KOPT-K1 (cell line): ENCODE results near the gene SDR39U1.

Source experiments
- H3K27ac ChIP-seq: fragments of 200-600 bp; sonication (generic); 2 replicates; pipeline ENCODE4 v1.5.1; 2016; ENCODE audit warnings: antibody characterized with exemption, mild to moderate bottlenecking, low read depth, low read length; ENCODE audit not compliant: poor library complexity, severe bottlenecking
- H3K36me3 ChIP-seq: fragments of 200-600 bp; sonication (generic); 2 replicates; pipeline ENCODE4 v1.5.1; 2017; ENCODE audit warnings: antibody characterized with exemption, mild to moderate bottlenecking, low read length, moderate library complexity; ENCODE audit not compliant: insufficient read depth
- H3K9me3 ChIP-seq: fragments of 200-600 bp; sonication (generic); 2 replicates; pipeline ENCODE4 v1.5.1; 2017; ENCODE audit warnings: antibody characterized with exemption, low read length, mild to moderate bottlenecking; ENCODE audit not compliant: insufficient read depth, poor library complexity, severe bottlenecking

SDR39U1 gene

GRCh38 chr14:24426912-24427536, 15.6 kb downstream of the SDR39U1 start:
- Histone ChIP-seq H3K9me3 (no peaks in the 10 kb centered on the region), H3K27ac (no peak overlapping the region), H3K36me3 (peaks cover 1% of the 10 kb centered on the region; the same call in 1 of the 2 replicates)

- H3K27ac ChIP-seq, result no peak overlapping the region
- H3K36me3 ChIP-seq, result no peaks in the 10 kb centered on the region
- no peaks in the 10 kb centered on the region for H3K9me3 ChIP-seq
Measured at GRCh38 chr14:24426150-24426911, 16.2 kb downstream of the SDR39U1 start.

DNA sequence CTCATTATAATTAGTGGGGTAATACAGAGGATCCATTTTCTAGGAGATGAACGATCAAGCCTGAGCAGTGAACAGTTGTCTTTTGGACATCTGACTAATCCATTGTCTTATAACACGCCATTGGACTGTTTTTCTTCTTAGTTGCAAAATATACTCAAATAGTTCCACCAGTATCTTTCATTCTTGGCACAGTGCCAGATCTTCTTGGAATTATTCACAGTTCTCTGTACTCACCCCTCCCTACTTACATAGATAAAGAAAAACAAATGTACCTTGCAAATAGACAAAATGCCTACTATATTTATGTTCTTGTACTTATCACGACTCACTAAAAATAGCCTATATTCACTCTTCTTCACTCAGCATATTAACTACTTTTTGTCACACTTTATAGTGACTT, 16.9 kb downstream of the SDR39U1 start:
- H3K36me3 ChIP-seq, result no peaks in the 10 kb centered on the region
- H3K27ac ChIP-seq, result no peak overlapping the region
- H3K9me3 ChIP-seq, result no peaks in the 10 kb centered on the region

DNA sequence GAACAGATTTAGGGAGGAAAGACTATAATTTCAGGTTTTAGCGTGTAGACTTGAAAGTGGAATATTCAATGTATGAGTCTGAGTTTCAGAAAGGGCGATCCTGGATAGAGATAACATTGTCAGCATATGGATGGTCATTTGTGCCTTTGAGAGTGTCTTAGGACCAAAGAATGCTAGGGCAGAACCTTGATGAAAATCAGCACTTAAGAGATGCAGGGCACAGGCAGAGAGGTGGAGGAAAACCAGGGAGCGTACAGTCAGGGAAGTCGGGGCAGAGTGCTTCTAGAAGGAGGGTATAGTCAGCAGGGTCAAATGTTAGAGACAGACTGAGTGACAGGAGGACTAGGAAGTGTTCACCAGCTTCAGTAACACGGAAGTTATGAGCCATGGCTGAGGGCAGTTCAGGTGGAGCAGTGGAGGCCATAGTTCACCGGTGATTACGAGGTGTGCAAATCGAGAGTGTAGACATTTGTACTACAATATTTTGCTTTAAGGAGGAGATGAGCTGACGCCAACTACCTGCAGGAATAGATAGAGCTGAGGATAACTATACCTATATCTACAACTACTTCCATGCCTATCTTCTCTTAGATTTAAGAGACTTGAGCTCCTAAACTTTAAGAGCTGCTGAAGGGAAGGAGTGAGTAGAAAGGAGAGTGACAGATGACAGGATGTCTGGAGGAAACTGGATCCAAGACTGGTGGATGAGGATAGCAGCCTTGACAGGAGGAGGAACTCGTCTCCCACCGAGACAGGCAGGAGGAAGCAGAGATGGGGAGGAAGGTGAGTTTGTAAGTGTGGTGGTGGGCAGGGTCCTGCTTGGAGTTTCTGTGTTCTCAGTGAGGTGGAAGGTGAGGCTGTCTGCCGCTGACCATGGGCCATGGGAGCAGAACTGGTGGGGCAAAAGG, 19.6 kb downstream of the SDR39U1 start:
- no peaks in the 10 kb centered on the region for H3K9me3 ChIP-seq
- H3K36me3 ChIP-seq, result no peaks in the 10 kb centered on the region
- no peak overlapping the region for H3K27ac ChIP-seq

DNA sequence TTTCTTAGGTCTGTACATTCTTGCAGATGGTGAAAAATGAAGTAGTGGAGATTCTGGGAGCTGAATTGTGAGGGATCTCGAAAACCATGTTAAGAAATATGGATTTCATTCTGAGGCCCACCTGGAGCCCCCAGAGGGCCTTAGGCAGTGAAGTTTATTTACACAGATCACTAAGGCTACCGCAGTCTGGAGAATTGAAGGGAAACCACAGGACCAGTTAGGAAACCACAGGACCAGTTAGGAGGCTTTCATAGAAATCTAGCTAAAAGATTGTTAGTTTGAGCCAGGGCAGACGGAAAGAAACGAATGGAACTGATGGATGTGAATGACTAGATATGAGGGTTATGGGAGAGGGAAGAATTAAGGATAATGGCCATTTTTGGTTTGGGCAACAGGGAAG, 20.3 kb downstream of the SDR39U1 start:
- Histone ChIP-seq H3K27ac (no peak overlapping the region), H3K36me3 (no peaks in the 10 kb centered on the region), H3K9me3 (no peaks in the 10 kb centered on the region)

DNA sequence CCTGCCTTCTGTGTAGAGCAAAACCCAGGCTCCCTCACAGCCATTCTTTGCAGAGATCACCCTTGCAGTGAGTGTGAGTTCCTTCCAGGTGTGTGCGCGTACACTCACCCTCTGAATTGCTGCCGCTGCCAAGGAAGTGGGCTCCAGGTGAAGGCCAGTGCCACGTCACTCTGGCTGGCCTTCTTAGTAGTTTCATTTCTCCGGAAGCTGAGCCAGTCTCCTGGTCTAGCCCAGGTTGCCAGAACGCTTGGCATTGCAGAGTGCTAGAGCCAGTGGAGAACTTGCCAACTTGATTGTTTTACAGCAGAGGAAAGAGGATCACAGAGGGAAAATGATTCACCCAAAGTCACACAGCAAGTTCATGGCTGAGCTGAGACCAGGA, 24.1 kb downstream of the SDR39U1 start:
- Histone ChIP-seq H3K27ac (no peak overlapping the region), H3K36me3 (no peaks in the 10 kb centered on the region), H3K9me3 (no peaks in the 10 kb centered on the region)

DNA sequence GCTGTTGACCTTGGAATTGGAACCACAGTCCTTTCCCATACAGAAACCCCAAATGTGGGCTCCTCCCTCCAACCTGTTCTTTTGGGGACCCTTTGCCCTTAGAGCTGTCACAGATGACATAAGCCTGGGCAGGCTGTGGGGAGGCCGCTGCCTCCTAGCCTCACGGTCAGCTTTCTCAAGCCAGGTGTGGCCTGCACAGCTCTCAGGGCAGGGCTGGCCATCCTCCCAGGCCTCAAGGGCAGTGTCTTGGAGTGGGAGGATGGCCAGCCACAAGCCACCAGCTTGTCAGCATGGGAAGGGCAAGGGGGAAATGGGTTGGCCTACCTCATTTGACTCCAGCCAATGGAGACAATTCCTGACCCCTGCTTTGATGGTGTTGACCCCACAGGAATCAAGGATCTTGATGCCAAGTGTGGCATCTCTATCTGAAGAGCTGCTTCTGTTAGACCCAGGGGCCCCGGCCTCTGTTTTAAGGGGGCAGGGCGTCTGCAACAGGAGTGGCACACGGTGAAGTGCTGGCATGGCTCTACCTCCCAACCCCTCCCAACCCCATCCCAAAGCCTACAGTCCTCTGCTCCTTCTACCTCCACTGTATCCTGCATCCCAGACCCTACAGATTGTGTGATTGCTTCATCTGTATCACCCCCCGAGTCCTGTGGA, 24.6 kb downstream of the SDR39U1 start:
- no peaks in the 10 kb centered on the region for H3K36me3 ChIP-seq
- H3K9me3 ChIP-seq, result no peaks in the 10 kb centered on the region
- H3K27ac ChIP-seq, result no peak overlapping the region

DNA sequence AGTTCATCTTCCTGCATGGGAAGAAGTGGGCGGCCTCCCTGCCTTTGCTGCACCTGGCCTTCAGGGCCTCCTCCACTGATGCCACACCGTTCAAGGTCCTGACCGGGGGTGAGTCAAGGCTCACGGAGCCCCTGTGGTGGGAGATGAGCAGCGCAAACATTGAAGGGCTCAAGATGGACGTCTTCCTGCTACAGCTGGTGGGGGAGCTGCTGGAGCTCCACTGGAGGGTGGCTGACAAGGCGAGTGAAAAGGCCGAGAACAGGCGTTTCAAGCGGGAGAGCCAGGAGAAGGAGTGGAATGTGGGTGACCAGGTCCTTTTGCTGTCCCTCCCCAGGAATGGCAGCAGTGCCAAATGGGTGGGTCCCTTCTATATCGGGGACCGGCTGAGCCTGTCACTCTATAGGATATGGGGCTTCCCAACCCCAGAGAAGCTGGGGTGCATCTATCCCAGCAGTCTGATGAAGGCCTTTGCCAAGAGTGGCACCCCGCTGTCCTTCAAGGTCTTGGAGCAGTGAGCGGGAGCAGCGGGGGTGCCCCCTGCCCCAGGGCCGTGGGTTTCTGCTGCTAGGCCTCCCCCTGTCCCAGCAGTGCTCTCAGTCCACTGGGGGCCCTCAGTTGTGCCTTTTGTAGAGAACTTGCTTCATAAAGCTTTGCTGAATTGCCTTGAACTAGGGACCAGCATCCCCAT, 25.5 kb downstream of the SDR39U1 start:
- no peaks in the 10 kb centered on the region for H3K9me3 ChIP-seq
- no peaks in the 10 kb centered on the region for H3K36me3 ChIP-seq
- H3K27ac ChIP-seq, result no peak overlapping the region

DNA sequence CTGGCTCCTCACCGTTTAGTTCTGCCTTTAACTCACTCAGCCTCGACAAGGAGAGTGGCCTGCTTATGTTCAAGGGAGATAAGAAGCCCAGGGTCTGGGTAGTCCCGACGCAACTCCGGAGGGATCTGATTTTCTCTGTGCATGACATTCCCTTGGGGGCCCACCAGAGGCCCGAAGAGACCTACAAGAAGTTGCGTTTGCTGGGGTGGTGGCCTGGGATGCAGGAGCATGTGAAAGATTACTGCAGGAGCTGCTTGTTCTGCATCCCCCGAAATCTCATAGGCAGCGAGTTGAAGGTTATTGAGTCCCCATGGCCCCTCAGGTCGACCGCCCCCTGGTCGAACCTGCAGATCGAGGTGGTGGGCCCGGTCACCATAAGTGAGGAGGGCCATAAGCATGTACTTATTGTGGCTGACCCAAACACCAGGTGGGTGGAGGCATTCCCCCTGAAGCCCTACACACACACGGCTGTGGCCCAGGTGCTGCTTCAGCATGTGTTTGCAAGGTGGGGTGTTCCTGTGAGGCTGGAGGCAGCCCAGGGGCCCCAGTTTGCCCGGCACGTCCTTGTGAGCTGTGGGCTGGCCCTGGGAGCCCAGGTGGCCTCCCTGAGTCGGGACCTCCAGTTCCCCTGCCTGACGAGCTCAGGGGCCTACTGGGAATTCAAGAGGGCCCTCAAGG, 26.2 kb downstream of the SDR39U1 start:
- Histone ChIP-seq H3K27ac (no peak overlapping the region), H3K36me3 (no peaks in the 10 kb centered on the region), H3K9me3 (no peaks in the 10 kb centered on the region)

DNA sequence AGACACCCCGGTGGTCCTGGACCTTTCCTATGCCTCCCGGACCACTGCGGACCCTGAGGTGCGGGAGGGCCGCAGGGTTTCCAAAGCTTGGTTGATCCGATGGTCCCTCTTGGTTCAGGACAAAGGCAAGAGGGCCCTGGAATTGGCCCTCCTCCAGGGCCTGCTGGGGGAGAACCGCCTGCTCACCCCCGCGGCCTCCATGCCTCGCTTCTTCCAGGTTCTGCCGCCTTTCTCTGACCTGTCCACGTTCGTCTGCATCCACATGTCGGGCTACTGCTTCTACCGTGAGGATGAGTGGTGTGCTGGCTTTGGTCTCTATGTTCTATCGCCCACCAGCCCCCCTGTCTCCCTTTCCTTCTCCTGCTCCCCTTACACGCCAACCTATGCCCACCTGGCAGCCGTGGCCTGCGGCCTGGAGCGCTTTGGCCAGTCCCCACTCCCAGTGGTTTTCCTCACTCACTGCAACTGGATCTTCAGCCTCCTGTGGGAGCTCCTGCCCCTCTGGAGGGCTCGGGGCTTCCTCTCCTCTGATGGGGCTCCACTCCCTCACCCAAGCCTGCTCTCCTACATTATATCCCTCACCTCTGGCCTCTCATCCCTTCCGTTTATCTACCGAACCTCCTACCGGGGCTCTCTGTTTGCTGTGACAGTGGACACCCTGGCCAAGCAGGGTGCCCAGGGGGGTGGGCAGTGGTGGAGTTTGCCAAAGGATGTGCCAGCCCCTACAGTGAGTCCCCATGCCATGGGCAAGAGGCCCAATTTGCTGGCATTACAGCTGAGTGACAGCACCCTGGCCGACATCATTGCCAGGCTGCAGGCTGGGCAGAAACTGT, 26.9 kb downstream of the SDR39U1 start:
- H3K9me3 ChIP-seq, result no peaks in the 10 kb centered on the region
- no peak overlapping the region for H3K27ac ChIP-seq
- no peaks in the 10 kb centered on the region for H3K36me3 ChIP-seq

DNA sequence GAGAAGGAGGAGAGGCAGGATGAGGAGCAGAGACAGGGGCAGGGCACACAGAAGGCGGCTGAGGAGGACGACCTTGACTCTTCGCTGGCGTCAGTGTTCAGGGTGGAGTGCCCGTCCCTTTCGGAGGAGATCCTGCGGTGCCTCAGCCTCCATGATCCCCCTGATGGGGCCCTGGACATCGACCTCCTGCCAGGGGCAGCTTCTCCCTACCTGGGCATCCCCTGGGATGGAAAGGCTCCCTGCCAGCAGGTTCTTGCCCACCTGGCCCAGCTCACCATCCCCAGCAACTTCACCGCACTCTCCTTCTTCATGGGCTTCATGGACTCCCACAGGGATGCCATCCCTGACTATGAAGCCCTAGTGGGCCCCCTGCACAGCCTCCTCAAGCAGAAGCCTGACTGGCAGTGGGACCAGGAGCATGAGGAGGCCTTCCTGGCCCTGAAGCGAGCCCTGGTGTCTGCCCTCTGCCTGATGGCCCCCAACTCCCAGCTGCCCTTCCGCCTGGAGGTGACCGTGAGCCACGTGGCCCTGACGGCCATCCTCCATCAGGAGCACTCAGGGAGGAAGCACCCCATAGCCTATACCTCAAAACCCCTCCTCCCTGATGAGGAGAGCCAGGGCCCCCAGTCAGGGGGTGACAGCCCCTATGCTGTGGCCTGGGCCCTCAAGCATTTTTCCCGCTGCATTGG, 27.7 kb downstream of the SDR39U1 start:
- H3K9me3 ChIP-seq, result no peaks in the 10 kb centered on the region

DNA sequence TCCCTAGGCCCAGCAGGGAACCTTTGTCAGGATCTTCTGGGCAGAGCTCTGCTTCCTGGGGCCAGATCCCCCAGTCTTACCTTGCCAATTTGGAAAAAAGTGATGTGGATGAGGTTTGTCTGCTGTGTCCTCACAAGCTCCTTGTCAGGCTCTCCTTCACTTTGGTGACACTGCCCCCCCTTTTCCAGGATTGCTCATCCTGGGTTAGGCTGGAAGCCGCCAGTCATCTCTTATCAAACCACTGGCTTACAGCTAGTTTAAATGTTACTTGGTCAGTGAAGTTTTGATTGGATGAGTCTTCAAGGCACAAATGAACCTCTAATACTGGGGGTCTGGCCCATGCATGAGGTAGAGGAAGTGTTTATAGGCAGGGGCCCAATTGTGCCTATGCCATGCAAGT, 28.5 kb downstream of the SDR39U1 start:
- H3K9me3 ChIP-seq, result no peaks in the 10 kb centered on the region
- no peaks in the 10 kb centered on the region for H3K36me3 ChIP-seq
- no peak overlapping the region for H3K27ac ChIP-seq

More for the DNA sequence above, 27.7 kb downstream of the SDR39U1 start:
- no peaks in the 10 kb centered on the region for H3K36me3 ChIP-seq
- no peak overlapping the region for H3K27ac ChIP-seq
